BLaER1 treated with 17β-estradiol and CSF1 and Interleukin-3, amounts not matched to agents 10 nM and 100 nM (cell line): ENCODE data around the gene RSRC1.
"Not testable (repeated sequence)": the region's sequence is repeated elsewhere in the genome, so short reads cannot be mapped to it uniquely, and the experiment has no call there.

Experiments
- H3K27ac ChIP-seq, 11 experiments: shearing (Covaris generic); formaldehyde crosslinking; 2 replicates each; pipeline ENCODE4 v1.8.1; 2022
- H3K27me3 ChIP-seq, 11 experiments: shearing (Covaris generic); formaldehyde crosslinking; 2 replicates each; pipeline ENCODE4 v1.8.1; 2022
- H3K36me3 ChIP-seq, 11 experiments: shearing (Covaris generic); formaldehyde crosslinking; 2 replicates each; pipeline ENCODE4 v1.8.1; 2022
- H3K4me1 ChIP-seq, 10 experiments: shearing (Covaris generic); formaldehyde crosslinking; 2 replicates each; pipeline ENCODE4 v1.8.1; 2022
- H3K4me2 ChIP-seq, 11 experiments: shearing (Covaris generic); formaldehyde crosslinking; 2 replicates each; pipeline ENCODE4 v1.8.1; 2022
- H3K4me3 ChIP-seq, 10 experiments: shearing (Covaris generic); formaldehyde crosslinking; 2 replicates each; pipeline ENCODE4 v1.8.1; 2022
- H3K9ac ChIP-seq, 11 experiments: shearing (Covaris generic); formaldehyde crosslinking; 2 replicates each; pipeline ENCODE4 v1.8.1; 2022
- H3K9me3 ChIP-seq, 11 experiments: shearing (Covaris generic); formaldehyde crosslinking; replicated peaks in 1 of 11; 2 replicates each; pipeline ENCODE4 v1.8.1; 2022
- H4K20me1 ChIP-seq, 11 experiments: shearing (Covaris generic); formaldehyde crosslinking; 2 replicates each; pipeline ENCODE4 v1.8.1; 2022
- Cebpa-rat ChIP-seq, 11 experiments: shearing (Covaris generic); IDR thresholded peaks; 2 replicates each; pipeline ENCODE4 v1.8.1; 2022

Gene RSRC1

GRCh38 chr3:158314426-158315357 lies 204.8 kb downstream of the RSRC1 start:
- H3K27me3 ChIP-seq = no peaks in the 10 kb centered on the region

GRCh38 chr3:158329696-158330441 lies 220.0 kb downstream of the RSRC1 start:
- H3K27me3 ChIP-seq, H3K36me3 ChIP-seq, H3K9ac ChIP-seq, H3K4me3 ChIP-seq, H3K4me2 ChIP-seq, H3K9me3 ChIP-seq, H3K27ac ChIP-seq, H4K20me1 ChIP-seq: not testable (repeated sequence)
- H3K4me1 ChIP-seq = peaks cover 0 to 16% (median 0%) of the 10 kb centered on the region in 10 experiments; a peak in 6 of 20 replicates

More at GRCh38 chr3:158314426-158315357, 204.8 kb downstream of the RSRC1 start:
- Histone ChIP-seq H3K36me3 (peaks cover 0 to 14% (median 7%) of the 10 kb centered on the region in 11 experiments; a peak in 5 of 22 replicates), H3K9me3 (peaks cover 0 to 9% (median 0%) of the 10 kb centered on the region in 11 experiments; a peak in 4 of 22 replicates), H3K4me1 (no peaks in the 10 kb centered on the region), H3K9ac (no peak overlapping the region), H3K4me2 (no peak overlapping the region), H3K27ac (no peak overlapping the region), H3K4me3 (no peak overlapping the region), H4K20me1 (peaks cover 0 to 5% (median 0%) of the 10 kb centered on the region in 11 experiments; a peak in 1 of 22 replicates)
- TF ChIP-seq Cebpa-rat (IDR thresholded peaks at IDR 0.05) = no peak

- H3K27ac ChIP-seq = no peak overlapping the region
- no peak for TF ChIP-seq Cebpa-rat (IDR thresholded peaks at IDR 0.05)
Measured at GRCh38 chr3:158330870-158331269, 221.0 kb downstream of the RSRC1 start.

GRCh38 chr3:158333736-158334135 lies 223.8 kb downstream of the RSRC1 start:
- TF ChIP-seq Cebpa-rat (IDR thresholded peaks at IDR 0.05) = no peak
- H3K9me3 ChIP-seq = peaks cover 0 to 12% (median 0%) of the 10 kb centered on the region in 11 experiments; a peak in 4 of 22 replicates
- H3K4me2 ChIP-seq = peak overlapping the region in 2 of 11 experiments; percentile 29 to 41; a peak in 1 of 22 replicates
- no peak overlapping the region; a peak in 1 of 22 replicates for H3K27ac ChIP-seq
- no peaks in the 10 kb centered on the region for H3K27me3 ChIP-seq
- H4K20me1 ChIP-seq = no peaks in the 10 kb centered on the region
- peaks cover 0 to 17% (median 9%) of the 10 kb centered on the region in 11 experiments; a peak in 6 of 22 replicates for H3K36me3 ChIP-seq
- no peak overlapping the region for H3K9ac ChIP-seq
- peaks cover 0 to 46% (median 0%) of the 10 kb centered on the region in 10 experiments; a peak in 6 of 20 replicates for H3K4me1 ChIP-seq
- no peak overlapping the region for H3K4me3 ChIP-seq

More at GRCh38 chr3:158330870-158331269, 221.0 kb downstream of the RSRC1 start:
- H3K4me2 ChIP-seq = no peak overlapping the region
- no peaks in the 10 kb centered on the region for H3K27me3 ChIP-seq
- H4K20me1 ChIP-seq = no peaks in the 10 kb centered on the region
- H3K9me3 ChIP-seq = peaks cover 0 to 7% (median 3%) of the 10 kb centered on the region in 11 experiments; a peak in 4 of 22 replicates
- no peak overlapping the region for H3K9ac ChIP-seq
- H3K4me1 ChIP-seq = peaks cover 0 to 24% (median 0%) of the 10 kb centered on the region in 10 experiments; a peak in 6 of 20 replicates
- H3K4me3 ChIP-seq = no peak overlapping the region
- H3K36me3 ChIP-seq = peaks cover 0 to 4% (median under 1%) of the 10 kb centered on the region in 11 experiments; a peak in 3 of 22 replicates

GRCh38 chr3:158337110-158337509 lies 227.2 kb downstream of the RSRC1 start:
- Histone ChIP-seq H3K27me3 (no peaks in the 10 kb centered on the region), H3K36me3 (peaks cover 10 to 37% (median 18%) of the 10 kb centered on the region in 11 experiments; a peak in 20 of 22 replicates), H4K20me1 (no peaks in the 10 kb centered on the region), H3K4me3 (no peak overlapping the region), H3K4me2 (peak overlapping the region in 3 of 11 experiments; percentile 2 to 53 (median 4); a peak in 4 of 22 replicates), H3K9me3 (peaks cover 22 to 30% (median 24%) of the 10 kb centered on the region in 11 experiments), H3K9ac (no peak overlapping the region), H3K4me1 (peaks cover 0 to 46% (median 9%) of the 10 kb centered on the region in 10 experiments; a peak in 16 of 20 replicates), H3K27ac (peak overlapping the region in 1 of 11 experiments; percentile 8; a peak in 1 of 22 replicates)
- no peak for TF ChIP-seq Cebpa-rat (IDR thresholded peaks at IDR 0.05)

- Histone ChIP-seq H3K9me3 (peaks cover 30 to 40% (median 33%) of the 10 kb centered on the region in 11 experiments), H3K36me3 (peaks cover 14 to 47% (median 27%) of the 10 kb centered on the region in 11 experiments; a peak in 21 of 22 replicates), H3K27me3 (no peaks in the 10 kb centered on the region), H3K4me1 (peaks cover 0 to 32% (median 9%) of the 10 kb centered on the region in 10 experiments; a peak in 14 of 20 replicates), H3K9ac (no peak overlapping the region), H3K27ac (peak overlapping the region in 6 of 11 experiments; percentile 31 to 67 (median 48); a peak in 9 of 22 replicates), H3K4me2 (peak overlapping the region in 7 of 11 experiments; percentile 15 to 60 (median 30); a peak in 11 of 22 replicates), H4K20me1 (no peaks in the 10 kb centered on the region), H3K4me3 (no peak overlapping the region)
- no peak for TF ChIP-seq Cebpa-rat (IDR thresholded peaks at IDR 0.05)
Measured at GRCh38 chr3:158339638-158340037, 229.7 kb downstream of the RSRC1 start.

GRCh38 chr3:158340951-158341350 lies 231.1 kb downstream of the RSRC1 start:
- not testable (repeated sequence) for H3K4me3 ChIP-seq, H3K27ac ChIP-seq, H4K20me1 ChIP-seq, H3K9ac ChIP-seq, H3K27me3 ChIP-seq, H3K4me2 ChIP-seq
- H3K36me3 ChIP-seq = peaks cover 14 to 45% (median 25%) of the 10 kb centered on the region in 11 experiments; a peak in 21 of 22 replicates
- H3K4me1 ChIP-seq = peaks cover 0 to 21% (median 9%) of the 10 kb centered on the region in 10 experiments; a peak in 14 of 20 replicates
- peaks cover 30 to 40% (median 33%) of the 10 kb centered on the region in 11 experiments for H3K9me3 ChIP-seq

GRCh38 chr3:158347966-158348365 lies 238.1 kb downstream of the RSRC1 start:
- no peaks in the 10 kb centered on the region for H3K27me3 ChIP-seq
- H4K20me1 ChIP-seq = no peaks in the 10 kb centered on the region
- no peak overlapping the region for H3K4me3 ChIP-seq
- no peak for TF ChIP-seq Cebpa-rat (IDR thresholded peaks at IDR 0.05)
- H3K36me3 ChIP-seq = peaks cover 0 to 9% (median under 1%) of the 10 kb centered on the region in 11 experiments; a peak in 7 of 22 replicates
- H3K9ac ChIP-seq = no peak overlapping the region
- peaks cover 10 to 19% (median 12%) of the 10 kb centered on the region in 10 experiments for H3K4me1 ChIP-seq
- peaks cover 3 to 22% (median 8%) of the 10 kb centered on the region in 11 experiments; a peak in 13 of 22 replicates for H3K9me3 ChIP-seq
- H3K27ac ChIP-seq = peak overlapping the region in 1 of 11 experiments; percentile 7; a peak in 1 of 22 replicates
- H3K4me2 ChIP-seq = no peak overlapping the region
